Mesothelial cell of epicardium (in vitro differentiated cells): Measurements from ENCODE around the gene SHANK2. TPM values are rescaled to one million over a fixed set of nuclear protein-coding genes. Genes with fewer than 3 reads are reported as not detected.
"Not testable (repeated sequence)": the region's sequence is repeated elsewhere in the genome, so short reads cannot be mapped to it uniquely, and the experiment has no call there.

Source experiments
- DNase-seq, 2 experiments: peaks; one replicate each; pipeline ENCODE4 v3.0.0; 2021; ENCODE audit warnings: low spot score in 2 of 2; ENCODE audit not compliant: unreplicated experiment in 2 of 2
- H3K27ac Mint-ChIP-seq: 2 replicates; pipeline ENCODE4 v1.8.0; 2021; ENCODE audit warnings: mixed read lengths
- H3K27me3 Mint-ChIP-seq: 2 replicates; pipeline ENCODE4 v1.8.0; 2021; ENCODE audit warnings: low read depth, mixed read lengths
- H3K36me3 Mint-ChIP-seq: 2 replicates; pipeline ENCODE4 v1.8.0; 2021; ENCODE audit warnings: mixed read lengths
- H3K4me1 Mint-ChIP-seq: 2 replicates; pipeline ENCODE4 v1.8.0; 2021; ENCODE audit warnings: mixed read lengths
- H3K4me3 Mint-ChIP-seq: 2 replicates; pipeline ENCODE4 v1.8.0; 2021; ENCODE audit warnings: mild to moderate bottlenecking, moderate library complexity, mixed read lengths
- H3K9me3 Mint-ChIP-seq: 2 replicates; pipeline ENCODE4 v1.8.0; 2021; ENCODE audit warnings: mixed read lengths
- CTCF ChIP-seq: fragments of 200-600 bp; sonication (generic); IDR thresholded peaks from one replicate; pipeline ENCODE4 v1.5.0; 2021; ENCODE audit warnings: antibody characterized with exemption; ENCODE audit not compliant: unreplicated experiment
- total RNA-seq: library from RNA; stranded (reverse); gene quantifications from 3 replicates; pipeline ENCODE4 v1.2.1, GENCODE V29; 2021

Gene SHANK2
- total RNA-seq, 1 donor from 2014 or later, result 2.1 TPM

- Mint-ChIP-seq H3K27me3 (no peaks in the 10 kb centered on the region), H3K27ac (no peak overlapping the region), H3K4me3 (no peak overlapping the region), H3K4me1 (peaks cover 10% of the 10 kb centered on the region), H3K9me3 (no peaks in the 10 kb centered on the region), H3K36me3 (no peaks in the 10 kb centered on the region)
- DNase-seq, result no peak
- TF ChIP-seq CTCF, result no peak
Observed at GRCh38 chr11:71236836-71237475, 15.4 kb downstream of the SHANK2 start.

DNA sequence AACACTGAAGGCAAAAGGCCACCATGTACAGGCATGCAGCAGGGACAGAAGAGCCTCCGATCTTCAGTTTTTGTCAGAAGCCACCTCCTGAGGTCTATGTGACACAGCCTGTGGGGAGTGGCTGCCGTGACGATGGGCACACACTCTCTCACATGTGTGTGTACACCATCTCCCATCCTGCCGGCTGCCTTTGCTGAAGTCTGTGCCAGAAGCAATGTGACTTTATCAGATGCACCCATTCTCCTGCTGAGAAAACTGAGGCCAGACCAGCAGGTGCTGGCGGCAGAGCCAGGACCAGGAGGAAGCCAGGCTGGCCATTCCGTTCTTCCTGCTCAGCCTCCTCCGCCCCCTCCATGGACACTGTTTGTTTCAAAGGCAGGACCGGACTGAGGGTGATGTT lies 16.7 kb downstream of the SHANK2 start:
- Mint-ChIP-seq H3K27me3 (no peaks in the 10 kb centered on the region), H3K4me3 (no peak overlapping the region), H3K27ac (no peak overlapping the region), H3K36me3 (no peaks in the 10 kb centered on the region), H3K9me3 (no peaks in the 10 kb centered on the region), H3K4me1 (peaks cover 3% of the 10 kb centered on the region)
- no peak for DNase-seq
- no peak for TF ChIP-seq CTCF

GRCh38 chr11:71233896-71234852 lies 18.2 kb downstream of the SHANK2 start:
- not testable (repeated sequence) for H3K27ac Mint-ChIP-seq

DNA sequence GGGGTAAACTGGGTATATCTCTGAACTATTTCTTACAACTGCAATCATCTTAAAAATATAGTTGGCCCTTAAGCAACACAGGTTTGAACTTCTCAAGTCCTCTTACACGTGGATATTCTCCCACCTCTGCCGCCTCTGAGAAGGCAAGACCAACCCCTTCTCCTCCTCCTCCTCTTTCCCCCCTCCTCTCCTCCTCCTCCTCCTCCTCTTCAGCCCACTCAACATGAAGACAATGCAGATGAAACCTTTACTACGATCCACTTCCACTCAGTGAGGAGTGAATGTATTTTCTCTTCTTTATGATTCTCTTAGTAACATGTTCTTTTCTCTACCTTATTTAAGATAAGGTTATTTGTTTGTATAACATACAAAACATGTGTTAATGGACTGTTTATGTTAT lies 20.0 kb downstream of the SHANK2 start:
- TF ChIP-seq CTCF, result no peak
- no peak for DNase-seq
- no peaks in the 10 kb centered on the region for H3K4me1 Mint-ChIP-seq

More at GRCh38 chr11:71233896-71234852, 18.2 kb downstream of the SHANK2 start:
- H3K9me3 Mint-ChIP-seq, H3K27me3 Mint-ChIP-seq, H3K36me3 Mint-ChIP-seq, H3K4me1 Mint-ChIP-seq, DNase-seq, H3K4me3 Mint-ChIP-seq: not testable (repeated sequence)

GRCh38 chr11:71228961-71229360 lies 23.4 kb downstream of the SHANK2 start:
- Mint-ChIP-seq H3K4me1 (no peaks in the 10 kb centered on the region), H3K4me3 (no peak overlapping the region)
- TF ChIP-seq CTCF, result no peak

More for the DNA sequence above, 20.0 kb downstream of the SHANK2 start:
- peaks cover 13% of the 10 kb centered on the region for H3K9me3 Mint-ChIP-seq
- H3K36me3 Mint-ChIP-seq, result peaks cover 3% of the 10 kb centered on the region
- H3K27ac Mint-ChIP-seq, result no peak overlapping the region
- H3K27me3 Mint-ChIP-seq, result no peaks in the 10 kb centered on the region
- H3K4me3 Mint-ChIP-seq, result no peak overlapping the region

More at GRCh38 chr11:71228961-71229360, 23.4 kb downstream of the SHANK2 start:
- peaks cover 7% of the 10 kb centered on the region for H3K36me3 Mint-ChIP-seq
- no peaks in the 10 kb centered on the region for H3K27me3 Mint-ChIP-seq
- H3K9me3 Mint-ChIP-seq, result peaks cover 32% of the 10 kb centered on the region
- no peak overlapping the region for H3K27ac Mint-ChIP-seq
- no peak for DNase-seq
